ENCODE measurements around the gene KIAA1671.

Gene KIAA1671

GRCh38 chr22:25095869-25096268, 143.4 kb downstream of the KIAA1671 start:
- no peak for DNase-seq

DNA sequence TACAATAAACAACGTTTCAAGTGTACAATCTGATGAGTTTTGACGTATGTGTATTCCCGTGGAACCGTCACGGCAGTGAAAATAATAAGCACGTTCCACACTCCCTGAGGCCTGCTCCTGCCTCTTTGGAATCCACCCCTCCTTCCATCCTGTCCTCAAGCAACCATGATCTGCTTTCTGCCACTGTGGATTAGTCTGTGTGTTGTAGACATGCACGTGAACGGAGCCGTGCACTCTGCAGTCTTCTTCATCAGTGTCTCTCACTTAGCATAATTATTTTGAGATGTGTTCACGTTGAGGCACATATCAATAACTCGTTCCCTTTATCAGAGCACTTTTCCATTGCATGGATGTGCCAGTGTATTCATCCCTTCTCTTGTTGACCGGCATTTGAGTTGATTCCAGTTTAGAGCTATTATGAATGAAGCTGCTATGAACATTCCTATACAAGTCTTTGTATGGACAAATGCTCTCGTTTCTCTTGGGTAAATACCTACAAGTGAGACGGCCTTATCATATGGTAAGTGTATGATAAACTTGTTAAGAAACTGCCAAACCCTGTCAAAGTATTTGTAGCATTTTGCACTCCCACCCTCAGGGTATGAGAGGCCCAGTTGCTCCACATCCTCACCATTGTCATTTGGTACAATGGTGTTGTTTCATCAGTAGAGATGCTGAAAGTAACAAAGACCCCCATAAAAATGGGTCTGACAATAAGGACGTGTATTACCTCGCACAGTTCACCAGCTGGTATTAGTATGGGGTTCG, 144.3 kb downstream of the KIAA1671 start:
- no peak for DNase-seq

DNA sequence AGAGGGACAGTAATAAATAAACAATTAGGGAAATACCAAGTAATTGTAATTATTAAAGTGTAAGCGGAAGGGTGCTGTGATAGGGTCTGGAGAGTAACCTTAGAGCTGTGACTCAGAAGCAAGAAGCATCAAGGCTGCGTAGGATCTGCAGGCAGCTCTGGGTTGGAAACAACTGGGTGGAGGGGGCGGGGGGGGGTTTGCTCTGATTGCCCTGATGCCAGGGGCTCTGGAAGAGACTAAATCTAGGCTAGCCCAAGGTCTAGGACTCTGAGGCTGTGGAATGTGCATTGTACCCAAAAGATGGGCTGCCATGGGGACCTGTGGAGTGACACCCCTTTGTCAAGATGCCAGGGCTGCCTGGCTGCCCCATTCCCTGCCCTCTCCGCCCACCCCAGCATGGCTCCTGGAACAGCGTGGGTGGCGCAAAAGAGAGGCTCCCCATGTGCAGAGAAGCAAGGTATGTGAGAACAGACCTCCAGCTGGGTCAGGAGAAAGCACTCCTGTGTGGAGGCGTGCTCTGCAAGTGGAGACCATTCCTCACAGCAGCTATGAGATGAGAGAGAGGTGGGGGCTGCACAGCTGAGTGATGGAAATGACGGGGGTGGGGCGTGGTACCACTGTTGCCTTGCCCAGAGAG, 146.0 kb downstream of the KIAA1671 start:
- no peak for DNase-seq

DNA sequence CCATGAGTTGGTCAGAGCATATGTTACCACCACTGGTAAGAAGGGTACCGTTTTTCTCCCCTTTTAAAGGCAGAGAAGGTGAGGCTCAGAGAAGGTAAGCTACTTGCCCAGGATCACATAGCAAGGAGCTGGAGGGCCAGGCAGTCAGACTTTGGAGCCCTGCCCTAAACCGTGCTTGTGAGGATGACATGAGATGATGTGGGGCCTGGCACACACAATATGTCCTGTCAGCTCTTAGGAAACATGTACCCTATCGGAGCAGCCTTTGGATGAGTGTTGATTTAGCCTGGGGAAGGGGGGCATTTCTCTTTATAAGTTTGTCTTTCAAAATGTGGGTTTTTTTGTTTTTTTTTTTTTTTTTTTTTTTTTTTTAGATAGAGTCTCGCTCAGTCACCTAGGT, 146.7 kb downstream of the KIAA1671 start:
- no peak for DNase-seq

GRCh38 chr22:25100402-25100801, 147.9 kb downstream of the KIAA1671 start:
- no peak for DNase-seq

GRCh38 chr22:25100948-25101347, 148.4 kb downstream of the KIAA1671 start:
- no peak for DNase-seq

DNA sequence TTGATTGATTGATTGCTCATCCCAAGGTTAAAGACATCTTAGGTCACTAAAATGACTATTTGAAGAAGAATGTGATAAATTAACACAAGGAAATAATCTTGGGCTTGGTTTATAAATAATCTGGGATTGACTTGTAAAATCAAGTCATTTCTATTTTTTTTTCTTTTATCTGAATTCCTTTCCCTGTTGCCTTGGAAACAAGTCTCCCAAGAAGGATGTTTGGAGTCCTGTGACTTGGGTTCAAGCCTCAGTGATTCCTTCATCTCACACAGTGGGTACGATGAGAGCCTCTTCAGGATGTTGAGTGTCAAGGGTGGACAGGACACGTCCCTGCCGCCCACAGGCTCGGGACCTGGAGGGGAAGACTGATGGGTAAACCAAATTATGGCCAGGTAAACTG, 149.0 kb downstream of the KIAA1671 start:
- DNase-seq = no peak

DNA sequence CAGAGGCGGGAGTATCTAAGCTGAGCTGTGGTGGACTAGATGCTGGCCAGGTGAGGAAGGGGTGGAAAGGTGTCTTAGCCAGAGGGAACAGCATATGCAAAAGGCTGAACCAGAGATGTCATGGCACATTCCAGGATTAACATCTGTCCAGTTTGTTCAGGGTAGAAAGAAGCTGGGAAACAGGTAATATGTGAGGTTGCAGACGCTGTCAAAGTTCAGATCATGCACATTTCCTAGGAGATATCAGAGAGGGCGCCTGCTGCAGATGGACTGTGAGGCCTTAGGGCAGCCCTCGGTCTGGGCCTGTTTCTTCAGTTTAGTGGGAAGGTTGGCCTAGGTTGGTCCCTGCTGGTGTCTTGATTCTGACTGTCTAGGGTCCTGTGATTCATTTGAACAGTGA, 149.5 kb downstream of the KIAA1671 start:
- DNase-seq = no peak

DNA sequence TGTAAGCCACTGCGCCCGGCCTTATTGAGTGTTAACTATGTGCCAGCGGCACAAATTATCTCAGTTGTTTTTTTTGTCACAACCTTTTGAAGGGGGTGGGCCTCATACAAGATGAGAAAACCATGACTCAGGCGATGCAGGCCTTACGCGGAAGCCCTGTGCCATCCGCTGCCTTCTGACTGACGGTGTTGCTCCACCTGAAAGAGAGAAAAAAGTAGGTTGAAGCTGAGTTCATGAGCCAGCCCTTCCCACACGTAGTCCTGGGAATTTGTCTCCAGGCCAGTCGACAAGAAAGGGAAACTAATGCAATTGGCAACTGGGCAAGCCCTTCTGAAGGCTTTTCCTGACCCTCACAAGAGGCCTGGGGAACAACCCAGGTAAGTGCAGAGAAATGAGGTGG, 150.2 kb downstream of the KIAA1671 start:
- DNase-seq = no peak

- no peak for DNase-seq
Measured at GRCh38 chr22:25104367-25104766, 151.9 kb downstream of the KIAA1671 start.

DNA sequence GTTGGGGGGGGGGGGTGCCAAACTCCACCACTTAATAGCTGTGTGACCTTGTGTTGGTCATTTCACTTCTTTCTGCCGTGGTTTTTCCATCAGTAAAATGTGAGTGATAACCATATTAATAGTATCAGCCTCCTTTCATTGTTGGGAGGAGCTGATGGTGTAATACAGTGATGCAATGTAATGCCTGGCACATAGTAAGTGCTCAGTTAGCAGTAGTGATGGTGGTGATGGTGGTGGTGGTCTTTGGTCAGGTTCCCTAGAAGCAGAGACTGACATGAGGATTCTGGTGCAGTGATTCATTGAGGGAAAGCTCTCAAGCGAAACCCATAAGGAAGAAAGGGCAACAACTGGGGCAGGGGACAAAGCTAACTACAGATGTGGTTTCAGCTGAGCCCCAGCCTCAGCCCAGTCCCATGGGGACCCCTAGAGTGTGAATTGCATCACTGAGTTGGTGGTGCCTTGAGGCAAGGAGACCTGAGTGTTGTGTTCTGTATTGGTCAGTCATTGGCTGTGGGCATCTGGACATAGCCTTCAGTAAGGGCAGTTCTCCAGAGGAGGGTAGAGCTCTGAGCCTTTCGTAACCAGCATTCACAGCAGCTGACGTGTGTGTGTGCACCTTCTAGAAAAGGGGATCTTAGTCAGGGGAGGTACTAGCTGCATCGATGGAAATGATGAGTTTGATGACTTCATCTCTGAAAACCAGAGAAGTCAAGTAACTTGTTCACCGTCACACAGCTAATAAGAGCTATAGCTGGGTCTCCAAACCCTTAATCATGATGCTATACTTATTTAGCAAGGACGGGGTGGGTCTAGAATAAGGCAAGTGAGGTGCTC, 153.5 kb downstream of the KIAA1671 start:
- DNase-seq = no peak

GRCh38 chr22:25109878-25110595, 157.5 kb downstream of the KIAA1671 start:
- DNase-seq = no peak

DNA sequence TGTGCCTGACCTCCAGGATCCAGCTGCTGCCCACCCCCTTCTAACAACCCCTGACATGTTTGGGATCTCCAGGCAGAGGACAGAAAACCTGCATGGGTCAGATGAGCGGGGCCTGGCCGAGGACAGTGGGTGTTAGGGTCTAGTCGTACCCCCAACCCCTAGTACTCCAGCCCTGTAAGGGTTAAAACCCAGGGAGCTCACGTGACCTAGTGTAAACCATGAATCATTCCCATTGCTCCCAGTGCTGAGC, 158.0 kb downstream of the KIAA1671 start:
- DNase-seq = no peak

GRCh38 chr22:25110846-25111578, 158.5 kb downstream of the KIAA1671 start:
- peak; percentile 36 to 54 (median 46) for DNase-seq

DNA sequence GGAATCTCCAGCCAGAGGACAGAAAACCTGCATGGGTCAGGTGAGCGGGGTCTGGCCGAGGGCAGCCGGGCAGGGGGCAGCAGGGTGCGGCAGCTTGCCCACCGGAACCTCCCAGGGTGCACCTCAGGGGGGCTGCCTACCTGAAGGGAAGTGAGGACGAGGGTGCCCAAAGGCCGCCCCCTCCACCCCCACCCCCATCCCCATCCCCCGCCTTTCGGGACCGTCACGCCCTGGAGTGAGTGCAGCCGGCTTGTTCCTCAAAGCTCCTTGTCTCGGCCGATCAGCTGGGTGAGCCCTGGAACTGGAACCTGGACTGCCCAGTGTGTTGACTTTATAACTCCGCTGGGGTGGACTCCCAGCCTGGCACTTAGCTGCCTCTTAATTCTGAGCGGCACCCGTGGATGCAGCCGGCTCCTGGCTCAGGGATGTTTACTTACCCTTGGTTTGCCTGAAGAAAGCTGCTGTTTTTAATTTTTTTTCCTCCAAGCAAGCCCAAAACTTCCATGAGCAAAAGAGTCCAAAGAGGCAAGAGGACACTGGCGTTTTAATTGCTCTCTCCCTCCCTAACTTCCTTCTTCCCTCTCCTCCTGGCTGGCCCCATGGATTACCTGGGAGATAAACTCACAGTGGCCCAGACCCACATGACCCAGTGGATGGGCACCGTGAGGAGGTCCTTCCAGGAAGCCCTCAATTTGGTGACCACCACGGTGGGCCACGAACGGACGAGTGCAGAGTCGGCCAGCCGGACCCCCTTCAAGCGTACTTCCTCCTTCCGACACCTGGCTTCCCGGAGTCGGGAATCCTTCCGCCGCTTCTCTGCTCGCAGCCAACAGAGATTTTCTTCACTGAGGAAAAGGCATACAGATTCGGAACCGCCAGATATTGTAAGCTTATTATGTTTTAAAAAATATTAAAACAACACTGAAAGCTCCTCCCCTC, 159.3 kb downstream of the KIAA1671 start:
- DNase-seq = peak; percentile 4 to 33 (median 22)

GRCh38 chr22:25112538-25113253, 160.2 kb downstream of the KIAA1671 start:
- DNase-seq = no peak

- no peak for DNase-seq
Measured at GRCh38 chr22:25113316-25113721, 160.8 kb downstream of the KIAA1671 start.

DNA sequence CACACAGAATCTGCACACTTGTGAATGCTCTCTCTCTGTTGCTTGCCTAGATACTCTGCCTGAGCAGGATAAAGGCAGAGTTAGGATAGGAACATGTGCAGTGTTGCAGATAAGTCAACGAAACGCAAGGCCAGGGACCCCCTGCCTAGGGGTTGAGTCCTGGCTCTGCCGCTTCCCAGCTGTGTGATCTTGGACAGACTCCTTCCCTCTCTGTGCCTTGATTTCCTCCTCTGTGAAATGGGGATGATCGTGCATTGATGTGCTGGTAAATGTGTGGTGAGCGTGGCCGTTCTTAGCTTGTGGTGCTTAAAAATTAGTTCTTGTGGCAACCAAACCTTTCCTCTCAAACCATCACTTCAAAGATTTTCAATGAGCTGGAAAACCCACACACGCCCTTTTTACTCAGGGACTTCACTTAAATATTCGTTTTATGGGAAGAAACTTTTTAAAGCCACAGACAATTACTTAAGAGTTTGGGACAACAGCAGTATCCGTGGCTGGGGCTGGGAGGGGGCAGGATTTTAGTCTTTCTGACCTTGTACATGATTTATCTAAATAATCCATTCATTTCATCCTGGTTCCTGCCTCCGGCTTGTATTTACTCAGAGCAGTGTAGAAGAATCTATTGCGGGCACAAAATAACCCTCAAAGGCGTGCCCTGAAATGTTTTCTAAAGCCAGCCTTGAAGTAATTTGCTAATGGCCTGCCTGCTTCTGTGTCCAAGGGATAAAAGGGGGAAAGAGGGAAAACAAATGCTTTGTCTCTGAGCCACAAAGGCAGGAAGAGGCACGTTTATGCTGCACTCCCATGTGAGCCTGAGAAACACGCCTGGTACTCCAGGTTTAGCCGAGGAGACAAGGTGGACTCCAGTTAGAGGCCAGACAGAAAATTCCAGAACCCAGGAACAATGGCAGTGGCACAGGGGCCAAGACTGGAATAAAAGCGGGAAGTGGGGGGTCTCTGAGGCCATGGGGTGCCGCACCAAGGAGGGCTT, 162.2 kb downstream of the KIAA1671 start:
- no peak for DNase-seq

GRCh38 chr22:25119609-25120008, 167.1 kb downstream of the KIAA1671 start:
- DNase-seq = no peak

Measured in suppressor macrophage (primary cell).